GM21737 (cell line): ENCODE measurements around the gene EID1.

Source experiments
- ATAC-seq: cut with Tn5 transposase; IDR thresholded peaks from one replicate; pipeline ENCODE4 v1.9.1; 2021; ENCODE audit warnings: mild to moderate bottlenecking, moderate library complexity; ENCODE audit not compliant: unreplicated experiment

EID1 gene

DNA sequence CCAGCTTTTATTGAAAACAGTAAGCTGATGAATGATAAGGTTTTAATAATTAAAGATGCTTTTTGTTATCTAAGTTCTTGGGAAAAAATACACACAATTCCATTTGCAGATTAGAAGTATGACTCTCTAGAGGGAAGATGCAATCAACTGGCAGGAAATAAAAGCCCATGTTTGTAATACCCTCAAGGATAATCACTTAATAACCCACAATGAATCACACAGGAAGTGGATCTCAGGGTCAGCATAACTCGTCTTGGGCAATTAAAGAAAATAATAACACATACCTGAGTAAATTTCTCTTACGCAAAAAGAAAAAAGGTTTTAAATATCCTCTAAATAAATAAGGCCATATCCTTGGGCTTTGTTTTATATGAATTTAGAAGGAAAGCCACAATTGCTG is 9.4 kb upstream of the EID1 start:
- ATAC-seq: no peak

DNA sequence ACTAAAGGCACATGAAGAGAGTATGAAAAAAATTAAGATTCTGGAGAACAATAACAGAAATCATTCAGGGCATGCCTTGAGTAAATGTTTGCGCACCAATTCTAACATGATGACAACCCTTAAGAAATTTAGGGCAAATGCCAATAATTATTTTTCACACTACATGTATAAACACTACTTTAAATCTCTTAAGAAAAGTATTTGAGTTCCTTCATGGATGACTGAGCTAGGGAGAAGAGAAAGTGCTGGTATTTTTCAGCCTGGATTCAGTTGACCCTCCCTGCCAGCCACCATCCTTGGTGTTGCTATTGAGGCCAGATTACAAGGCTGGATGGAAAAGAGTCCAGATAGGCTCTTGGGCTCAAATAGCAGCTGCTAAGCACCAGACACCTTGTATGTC is 8.0 kb upstream of the EID1 start:
- no peak for ATAC-seq

DNA sequence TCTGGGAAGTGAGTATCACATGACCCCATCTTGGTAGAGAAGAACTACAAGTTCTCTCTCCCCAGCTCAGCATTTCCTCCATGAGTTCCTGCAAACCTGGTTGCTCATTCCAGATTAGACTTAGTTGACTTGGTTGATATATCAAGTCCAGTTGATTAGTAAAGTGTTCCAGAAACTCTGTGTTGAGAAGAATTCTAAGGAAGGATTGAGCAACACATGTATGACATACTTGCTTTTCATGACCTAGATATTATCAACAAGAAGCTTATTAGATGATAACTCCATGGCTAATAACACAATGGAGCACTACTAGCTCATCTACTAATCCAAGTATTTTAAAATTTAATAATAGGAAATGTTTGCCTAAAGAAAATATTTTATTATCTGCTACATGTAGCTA is 6.4 kb upstream of the EID1 start:
- no peak for ATAC-seq

DNA sequence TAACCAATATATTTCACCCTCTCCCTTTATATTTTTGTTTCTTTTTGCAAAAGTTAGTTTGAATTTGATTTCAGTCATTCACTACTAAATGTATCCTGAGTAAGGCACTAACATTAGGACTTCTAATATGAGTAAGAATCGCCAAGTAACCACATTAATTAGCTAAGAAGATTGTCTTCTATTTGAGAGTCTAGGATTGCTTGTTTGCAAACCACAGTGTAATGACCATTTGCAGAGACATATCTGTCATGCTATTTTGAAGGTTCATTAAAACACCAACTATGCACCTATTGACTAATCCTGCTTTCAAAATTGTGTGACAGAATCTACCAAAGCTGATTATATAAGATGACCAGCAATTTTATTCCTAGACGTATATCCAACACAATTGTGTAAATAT is 5.3 kb upstream of the EID1 start:
- ATAC-seq: no peak

DNA sequence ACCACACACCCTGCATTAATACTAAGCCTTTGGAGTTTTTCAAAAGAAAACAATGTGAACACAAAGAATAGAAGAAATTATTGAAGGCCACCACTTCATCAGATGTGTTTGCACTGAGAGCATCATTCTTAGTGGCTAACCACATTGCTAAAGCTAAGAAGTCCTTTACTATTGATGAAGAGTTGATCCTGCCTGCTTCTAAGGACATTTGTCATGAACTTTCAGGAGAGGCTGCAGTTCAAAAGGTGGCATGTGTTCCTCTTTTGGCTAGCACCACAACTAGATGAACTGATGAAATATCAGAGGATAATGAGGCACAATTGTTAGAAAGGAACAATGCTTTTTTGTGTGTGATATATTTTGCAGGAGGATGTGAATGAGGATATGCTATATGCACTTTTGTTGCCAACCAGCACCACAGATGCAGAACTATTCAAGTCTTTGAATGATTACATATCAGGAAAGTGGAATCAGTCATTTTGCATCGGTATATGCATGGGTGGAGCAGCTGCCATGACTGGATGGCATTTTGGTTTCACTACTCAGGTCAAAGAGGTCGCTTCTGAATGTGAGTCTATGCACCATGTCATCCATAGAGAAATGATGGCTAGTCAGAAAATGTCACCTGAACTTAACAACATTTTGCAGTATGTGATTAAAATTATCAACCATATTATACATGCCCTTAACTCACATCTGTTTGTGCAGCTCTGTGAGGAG is 2.5 kb upstream of the EID1 start:
- ATAC-seq: no peak

DNA sequence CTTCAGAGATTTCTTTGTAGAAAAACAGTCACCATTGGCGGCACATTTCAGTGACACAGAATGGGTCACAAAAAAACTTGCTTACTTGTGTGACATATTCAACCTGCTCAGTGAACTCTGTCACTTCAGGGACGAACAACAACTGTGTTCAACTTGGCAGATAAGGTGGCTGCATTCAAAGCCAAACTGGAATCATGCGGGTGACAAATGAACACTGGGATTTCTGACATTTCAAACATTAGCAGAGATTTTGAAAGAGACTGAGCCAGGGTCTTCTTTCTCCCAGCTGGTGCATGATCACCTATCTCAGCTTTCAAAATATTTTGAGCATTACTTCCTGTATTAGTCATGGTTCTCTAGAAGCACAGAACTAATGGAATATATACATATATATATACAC is 1.9 kb upstream of the EID1 start:
- no peak for ATAC-seq

GRCh38 chr15:48880070-48880634 is 2.2 kb downstream of the EID1 start:
- no peak for ATAC-seq

- ATAC-seq: no peak
Measured at GRCh38 chr15:48883699-48884098, 5.8 kb downstream of the EID1 start.

DNA sequence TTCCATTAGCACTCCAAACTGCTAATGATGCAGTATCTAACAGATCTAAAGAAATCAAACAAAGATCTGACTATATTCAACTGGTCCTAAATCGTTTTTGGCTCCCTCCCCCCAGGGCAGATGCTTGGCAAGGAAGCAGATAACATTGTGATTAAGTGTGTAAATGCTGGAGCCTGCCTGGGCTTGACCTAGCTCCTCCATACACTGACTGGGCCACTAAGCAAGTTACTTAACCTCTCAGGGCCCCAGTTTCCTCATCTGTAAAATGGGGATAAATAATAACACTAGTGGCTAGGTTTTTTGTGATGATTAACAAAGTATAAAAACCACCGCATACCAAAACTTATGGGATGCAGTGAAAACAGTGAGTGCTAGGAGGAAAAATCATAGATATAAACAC is 9.2 kb downstream of the EID1 start:
- ATAC-seq: no peak

DNA sequence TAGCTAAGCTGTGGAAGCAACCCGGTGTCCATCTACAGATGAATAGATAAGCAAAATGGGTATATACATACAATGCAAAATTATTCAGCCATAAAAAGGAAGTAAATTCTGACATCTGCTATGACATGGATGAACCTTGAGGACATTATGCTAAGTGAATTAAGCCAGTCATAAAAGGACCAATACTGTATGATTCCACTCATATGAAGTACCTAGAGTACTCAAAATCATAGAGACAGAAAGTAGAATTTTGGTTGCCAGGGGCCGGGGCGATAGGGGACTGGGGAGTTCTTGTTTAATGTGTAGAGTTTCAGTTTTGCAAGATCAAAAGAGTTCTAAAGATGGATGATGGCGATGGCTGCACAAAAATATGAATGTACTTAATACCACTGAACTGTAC is 10.3 kb downstream of the EID1 start:
- no peak for ATAC-seq

DNA sequence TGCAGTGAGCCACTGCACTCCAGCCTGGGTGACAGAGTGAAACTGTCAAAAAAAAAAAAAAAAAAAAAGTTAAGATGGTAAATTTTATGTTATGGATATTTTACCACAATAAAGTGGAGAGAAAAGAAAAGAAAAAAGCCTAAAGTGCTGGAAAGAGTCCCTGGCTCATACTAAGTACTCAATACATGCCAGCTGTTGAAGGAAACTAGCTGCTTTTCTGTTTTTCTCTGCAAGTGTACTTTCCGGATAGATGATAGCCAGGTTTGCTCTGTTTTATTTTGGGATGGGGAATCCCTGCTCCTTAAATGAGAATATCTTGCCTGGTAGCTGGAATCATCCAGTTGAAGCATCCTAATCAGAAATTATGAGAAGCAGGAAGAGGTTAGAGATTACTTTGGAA is 10.9 kb downstream of the EID1 start:
- no peak for ATAC-seq

DNA sequence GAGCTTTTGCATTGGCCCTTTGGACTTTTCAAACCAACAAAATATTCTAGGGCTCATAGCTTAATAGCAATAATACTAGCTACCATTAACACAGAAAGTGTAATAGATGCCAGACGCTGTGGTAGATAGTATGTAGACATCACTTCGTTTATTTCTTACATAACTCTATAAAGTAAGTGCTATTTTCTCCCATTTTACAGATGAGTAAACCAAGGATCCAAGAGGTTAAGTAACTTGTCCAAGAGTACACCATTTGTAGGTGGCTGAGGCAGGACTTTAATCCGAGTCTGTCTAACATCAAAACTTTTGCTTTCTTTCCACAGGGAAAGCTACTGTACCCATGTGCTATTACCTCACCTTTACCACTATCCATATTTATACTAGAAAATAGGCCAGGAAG is 12.0 kb downstream of the EID1 start:
- ATAC-seq: no peak

DNA sequence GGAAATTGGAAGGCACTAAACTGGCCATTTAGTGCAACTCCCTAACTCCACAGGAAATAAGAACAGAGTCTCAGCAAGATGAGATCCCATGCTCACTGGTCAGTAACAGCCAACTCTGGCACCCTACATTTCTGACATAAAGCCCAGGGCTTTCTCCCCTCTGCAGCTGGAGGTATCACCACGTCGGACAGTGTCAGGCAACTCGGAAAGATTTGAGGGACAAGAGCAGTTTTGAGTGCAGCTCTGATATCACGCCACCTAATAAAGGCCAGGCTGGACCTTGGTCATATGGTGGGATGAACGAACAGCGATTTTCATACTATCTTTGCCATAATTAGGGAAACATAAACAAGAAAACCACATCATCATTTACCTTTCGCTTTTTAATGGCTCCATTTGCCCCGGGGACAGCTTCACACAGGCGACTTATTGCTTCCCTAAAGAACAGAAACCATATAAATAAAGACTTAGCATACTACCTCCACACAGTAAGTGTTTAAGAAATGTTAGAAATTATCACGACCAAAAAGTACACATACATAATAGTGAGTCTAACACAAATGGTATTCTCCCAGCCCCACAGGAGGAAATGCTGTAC is 12.5 kb downstream of the EID1 start:
- no peak for ATAC-seq

- ATAC-seq: no peak
Measured at GRCh38 chr15:48891232-48891765, 13.4 kb downstream of the EID1 start.

- no peak for ATAC-seq
Measured at GRCh38 chr15:48893311-48893710, 15.4 kb downstream of the EID1 start.

DNA sequence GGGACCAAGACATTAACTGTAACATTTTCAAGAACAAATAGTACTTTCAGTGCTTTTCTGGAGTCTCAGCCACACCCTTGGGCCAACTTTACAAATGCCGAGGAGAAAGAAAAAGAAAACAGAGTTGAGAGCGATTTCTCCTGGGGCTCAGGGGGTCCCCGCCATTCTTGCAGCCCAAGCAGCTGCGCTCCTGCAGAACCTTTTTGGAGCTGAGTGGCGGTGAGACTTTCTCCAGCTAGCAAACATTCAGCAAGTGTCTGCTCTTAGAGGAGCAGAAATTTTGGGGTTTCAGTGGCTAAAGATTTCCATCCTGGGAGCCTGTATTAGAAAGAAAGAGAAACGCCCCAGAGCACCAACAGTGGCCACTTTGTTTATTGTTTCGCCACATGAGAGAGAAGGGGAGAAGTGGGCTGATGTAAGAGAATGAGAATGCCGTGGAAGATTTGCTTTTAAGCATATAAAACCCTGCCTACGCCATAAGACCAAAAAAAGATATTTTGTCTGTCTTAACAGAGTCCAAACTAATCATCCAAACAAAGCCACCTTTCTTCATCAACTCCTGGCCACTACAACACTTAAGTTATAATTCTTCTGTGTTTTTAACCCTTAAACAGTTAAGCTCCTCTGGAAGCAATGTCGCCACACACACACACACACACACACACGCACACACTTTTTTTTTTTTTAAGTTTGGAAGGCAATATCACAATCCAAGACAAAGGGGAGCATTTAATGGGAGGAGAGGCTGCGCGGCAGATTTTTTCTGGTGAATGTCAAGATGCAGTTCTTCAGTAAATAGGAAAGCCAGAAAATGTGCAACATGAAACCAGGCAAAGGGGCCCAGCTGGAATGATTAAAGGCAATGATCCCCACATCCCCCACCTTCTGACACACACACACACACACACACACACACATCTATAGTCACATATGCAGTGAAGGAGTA is 19.2 kb downstream of the EID1 start:
- no peak for ATAC-seq

- no peak for ATAC-seq
Measured at GRCh38 chr15:48898032-48898431, 20.1 kb downstream of the EID1 start.

DNA sequence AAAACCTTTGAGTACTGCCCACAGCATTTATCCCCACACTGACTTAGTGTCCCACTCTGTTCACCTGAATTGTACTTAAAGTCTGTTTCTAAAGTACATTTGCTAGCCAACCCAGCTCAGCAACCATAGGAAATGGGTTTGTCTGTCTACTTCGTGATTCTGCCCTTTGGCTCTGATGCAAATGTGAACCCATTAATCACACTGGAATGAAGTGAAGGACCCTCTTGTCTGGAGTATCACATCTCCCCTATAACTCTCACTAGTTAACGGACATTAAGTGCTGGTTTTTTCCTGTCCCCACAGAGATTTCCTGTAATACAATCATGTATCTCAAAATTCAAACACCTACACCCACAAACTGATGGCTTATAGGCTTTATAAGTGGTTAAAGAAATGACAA is 20.5 kb downstream of the EID1 start:
- ATAC-seq: no peak

- no peak for ATAC-seq
Measured at GRCh38 chr15:48899793-48900192, 21.9 kb downstream of the EID1 start.

- no peak for ATAC-seq
Measured at GRCh38 chr15:48904758-48905157, 26.8 kb downstream of the EID1 start.

- no peak for ATAC-seq
Measured at GRCh38 chr15:48905216-48905615, 27.3 kb downstream of the EID1 start.
